ENCODE data around the gene CCNC.
A peak's percentile ranks its signal among the peaks of the same experiment; 100 is the strongest.
"Not testable (repeated sequence)": the region's sequence is repeated elsewhere in the genome, so short reads cannot be mapped to it uniquely, and the experiment has no call there.

Gene CCNC

DNA sequence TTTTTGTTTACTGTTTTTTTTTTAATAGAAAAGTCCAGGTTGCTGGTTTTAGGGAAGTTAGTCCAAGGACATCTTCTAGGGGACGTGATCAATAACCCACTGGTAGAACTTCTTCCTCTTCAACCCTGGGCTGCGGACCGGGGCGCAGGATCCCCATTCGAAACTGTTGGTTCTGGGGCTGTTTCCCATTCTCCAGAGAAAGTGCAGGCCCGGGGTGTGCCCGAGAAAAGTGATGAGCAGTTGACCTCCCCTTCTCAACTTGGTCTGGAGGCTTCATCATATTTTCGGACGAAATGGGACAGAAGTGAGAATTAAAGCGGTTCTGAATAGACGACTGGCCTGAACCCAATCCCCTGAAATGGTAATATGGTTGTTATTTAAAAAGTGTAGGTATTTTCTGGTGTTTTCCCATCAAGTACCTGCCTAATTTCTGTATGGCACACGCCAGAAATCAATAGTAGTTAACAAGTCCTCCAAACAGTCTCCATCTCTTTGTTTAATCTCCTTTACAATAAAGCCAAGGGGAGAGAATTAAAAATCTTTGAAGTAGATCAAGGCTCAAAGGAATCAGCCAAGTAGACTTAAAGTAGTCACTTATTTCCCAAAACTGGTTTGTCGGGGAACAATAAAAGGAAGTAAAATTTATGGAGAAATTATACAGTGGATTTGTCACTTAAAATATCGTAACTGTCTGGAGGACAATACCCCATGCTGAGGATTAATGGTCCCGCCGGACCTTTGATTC is 37.6 kb upstream of the CCNC start:
- Mint-ChIP-seq H3K4me1 (peaks cover 30% of the 10 kb centered on the region), H3K36me3 (no peaks in the 10 kb centered on the region), H3K27me3 (peaks cover 90% of the 10 kb centered on the region), H3K9me3 (no peaks in the 10 kb centered on the region), H3K4me3 (no peak overlapping the region), H3K27ac (no peak overlapping the region)
- no peak for ATAC-seq

DNA sequence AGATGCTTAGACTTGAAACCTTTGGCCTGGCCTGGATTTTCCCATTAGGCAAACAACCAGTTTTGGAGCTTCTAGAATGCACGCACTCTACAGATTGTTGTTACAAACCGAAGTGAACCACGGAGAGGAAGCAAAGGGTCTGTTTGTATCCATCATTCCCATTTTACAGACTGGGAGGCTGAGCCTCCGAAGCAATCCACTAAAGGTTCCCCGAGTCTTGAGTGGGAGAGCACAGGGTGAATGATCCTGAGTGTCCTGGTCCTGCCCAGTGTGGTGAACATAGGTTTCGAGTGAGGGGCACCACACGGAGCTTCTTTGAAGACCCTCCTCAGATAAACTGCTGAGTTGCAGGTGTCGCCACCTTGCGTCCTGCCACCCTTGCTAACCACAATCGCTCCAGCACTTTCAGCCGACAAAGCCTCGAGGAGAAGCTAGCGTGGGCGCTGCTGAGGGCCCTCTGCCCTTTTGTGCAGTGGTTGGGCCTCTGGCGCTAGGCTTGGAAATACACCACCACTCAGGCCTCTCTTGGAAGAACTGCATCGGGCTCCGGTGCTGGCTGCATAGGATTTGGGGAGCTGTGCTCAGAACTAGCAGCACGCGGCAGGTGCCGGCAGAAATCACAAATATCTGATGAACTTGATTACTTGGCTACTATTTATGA is 36.7 kb upstream of the CCNC start:
- H3K27ac Mint-ChIP-seq, result no peak overlapping the region
- no peaks in the 10 kb centered on the region for H3K36me3 Mint-ChIP-seq
- peaks cover 84% of the 10 kb centered on the region for H3K27me3 Mint-ChIP-seq
- ATAC-seq, result no peak
- H3K4me3 Mint-ChIP-seq, result peak overlapping the region; percentile 31
- peaks cover 25% of the 10 kb centered on the region for H3K4me1 Mint-ChIP-seq
- no peaks in the 10 kb centered on the region for H3K9me3 Mint-ChIP-seq

- Mint-ChIP-seq H3K9me3 (no peaks in the 10 kb centered on the region), H3K4me3 (peak overlapping the region; percentile 67), H3K27ac (no peak overlapping the region), H3K36me3 (no peaks in the 10 kb centered on the region), H3K4me1 (peaks cover 25% of the 10 kb centered on the region), H3K27me3 (peaks cover 87% of the 10 kb centered on the region)
- no peak for ATAC-seq
Observed at GRCh38 chr6:99604166-99605073, 36.0 kb upstream of the CCNC start.

- Mint-ChIP-seq H3K4me1 (peaks cover 25% of the 10 kb centered on the region), H3K27me3 (peaks cover 87% of the 10 kb centered on the region), H3K36me3 (no peaks in the 10 kb centered on the region), H3K27ac (no peak overlapping the region), H3K4me3 (peak overlapping the region; percentile 67), H3K9me3 (no peaks in the 10 kb centered on the region)
- no peak for ATAC-seq
Observed at GRCh38 chr6:99603421-99604165, 35.1 kb upstream of the CCNC start.

DNA sequence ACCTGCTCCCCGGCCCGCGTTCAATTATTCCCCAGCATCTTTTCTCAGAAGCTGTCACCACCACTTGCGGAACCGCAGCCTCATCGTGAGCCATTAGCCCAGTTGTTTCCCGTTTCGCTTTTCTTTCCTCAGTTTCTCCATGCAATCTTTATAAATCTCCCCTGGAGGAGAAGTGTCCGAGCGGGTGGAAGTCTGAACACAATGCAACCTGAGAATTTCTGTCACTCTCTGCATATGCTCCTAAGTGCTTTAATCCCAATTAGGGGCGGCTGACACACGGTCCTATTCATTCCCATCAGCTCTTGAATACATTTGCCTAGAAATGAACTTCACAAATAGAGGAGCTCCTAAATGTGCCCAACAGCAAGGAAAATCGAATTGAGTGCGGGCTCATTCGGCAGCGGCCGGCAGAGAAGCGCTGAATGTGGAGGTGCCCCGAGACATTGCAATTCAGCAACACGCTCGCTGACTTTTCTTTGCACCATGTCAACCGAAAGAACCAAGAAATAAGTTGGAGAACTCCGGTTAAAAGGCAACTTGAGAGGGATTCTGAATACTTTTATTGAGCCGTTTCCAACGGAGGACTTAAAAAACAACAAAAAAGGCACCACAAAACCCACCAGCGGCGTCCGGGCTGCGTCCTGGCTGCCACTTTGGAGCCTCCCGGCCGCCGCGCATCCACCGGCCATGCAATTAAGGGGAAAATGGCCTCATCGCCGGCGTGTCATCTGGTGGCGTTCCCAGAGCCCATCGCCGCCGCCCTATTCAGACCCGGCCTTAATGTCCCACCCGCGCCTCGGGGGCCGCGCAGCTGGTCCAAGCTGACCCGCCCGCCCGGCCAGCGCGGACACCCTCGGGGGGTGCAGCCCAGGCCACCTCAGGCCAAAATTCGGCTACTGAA is 34.3 kb upstream of the CCNC start:
- no peak overlapping the region for H3K27ac Mint-ChIP-seq
- peaks cover 25% of the 10 kb centered on the region for H3K4me1 Mint-ChIP-seq
- H3K9me3 Mint-ChIP-seq, result no peaks in the 10 kb centered on the region
- H3K27me3 Mint-ChIP-seq, result peaks cover 85% of the 10 kb centered on the region
- peak overlapping the region; percentile 43 for H3K4me3 Mint-ChIP-seq
- ATAC-seq, result no peak
- H3K36me3 Mint-ChIP-seq, result no peaks in the 10 kb centered on the region

GRCh38 chr6:99594696-99595095 is 26.2 kb upstream of the CCNC start:
- not testable (repeated sequence) for H3K9me3 Mint-ChIP-seq, ATAC-seq, H3K4me3 Mint-ChIP-seq, H3K27ac Mint-ChIP-seq, H3K36me3 Mint-ChIP-seq
- Mint-ChIP-seq H3K4me1 (peaks cover 13% of the 10 kb centered on the region), H3K27me3 (peaks cover 92% of the 10 kb centered on the region)

DNA sequence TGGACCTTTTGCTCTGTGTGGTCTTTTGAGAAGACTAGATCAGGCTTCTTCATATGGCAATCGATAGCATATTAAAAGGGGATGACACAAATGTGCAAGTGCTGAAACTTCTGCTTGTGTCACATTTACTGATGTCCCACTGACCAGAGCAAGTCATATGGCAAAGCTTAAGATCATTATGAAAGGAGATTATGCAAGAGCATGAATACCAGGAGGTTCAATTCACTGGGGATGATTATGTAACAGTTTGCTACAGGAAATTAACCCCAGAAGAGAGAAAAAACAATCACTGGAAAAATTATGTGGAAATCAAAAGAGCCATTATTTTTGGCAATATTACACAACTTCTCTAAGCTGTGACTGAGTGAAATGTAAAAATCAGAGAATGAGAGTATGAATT is 24.4 kb upstream of the CCNC start:
- Mint-ChIP-seq H3K4me1 (peaks cover 22% of the 10 kb centered on the region), H3K36me3 (no peaks in the 10 kb centered on the region), H3K27me3 (peaks cover 93% of the 10 kb centered on the region), H3K9me3 (peaks cover 6% of the 10 kb centered on the region), H3K4me3 (no peak overlapping the region), H3K27ac (no peak overlapping the region)
- ATAC-seq, result no peak

DNA sequence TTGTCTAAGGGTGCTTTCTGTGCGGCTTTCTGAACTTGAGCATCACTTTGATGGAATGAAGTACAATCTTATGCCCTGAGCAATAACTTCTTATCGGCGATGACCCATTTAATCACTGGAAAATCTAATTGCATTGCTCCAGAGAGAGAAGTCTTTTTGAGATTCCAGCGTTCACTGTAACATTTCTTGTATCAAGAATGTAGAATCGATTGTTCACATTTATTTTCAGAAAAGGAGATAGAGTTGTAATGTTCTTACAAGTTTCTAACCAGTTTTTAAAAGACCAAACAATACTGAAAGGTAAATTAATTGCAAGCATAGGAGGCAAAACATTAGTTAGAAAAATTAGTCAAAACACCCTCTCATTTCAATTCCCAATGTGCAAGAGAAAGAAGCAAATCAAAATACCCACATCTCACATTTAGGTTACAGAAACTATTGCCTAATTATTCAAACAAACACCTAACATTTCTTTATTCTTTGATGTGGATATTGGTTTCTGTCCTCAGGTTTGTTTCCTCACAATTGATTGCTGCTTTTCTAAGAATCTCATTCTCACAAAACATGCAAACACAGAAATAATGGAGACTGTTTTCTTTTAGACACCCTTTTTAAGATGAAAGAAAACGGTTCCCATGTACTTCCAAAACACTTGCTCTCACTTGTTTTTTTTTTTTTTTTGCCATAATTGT is 23.4 kb upstream of the CCNC start:
- H3K27ac Mint-ChIP-seq, result no peak overlapping the region
- H3K4me3 Mint-ChIP-seq, result no peak overlapping the region
- H3K27me3 Mint-ChIP-seq, result peaks cover 86% of the 10 kb centered on the region
- peaks cover 22% of the 10 kb centered on the region for H3K4me1 Mint-ChIP-seq
- ATAC-seq, result no peak
- peaks cover 6% of the 10 kb centered on the region for H3K9me3 Mint-ChIP-seq
- no peaks in the 10 kb centered on the region for H3K36me3 Mint-ChIP-seq

GRCh38 chr6:99590728-99591672 is 22.5 kb upstream of the CCNC start:
- Mint-ChIP-seq H3K36me3 (no peaks in the 10 kb centered on the region), H3K4me3 (no peak overlapping the region), H3K27ac (no peak overlapping the region), H3K27me3 (peaks cover 83% of the 10 kb centered on the region), H3K9me3 (peaks cover 6% of the 10 kb centered on the region), H3K4me1 (peaks cover 22% of the 10 kb centered on the region)
- ATAC-seq, result no peak

DNA sequence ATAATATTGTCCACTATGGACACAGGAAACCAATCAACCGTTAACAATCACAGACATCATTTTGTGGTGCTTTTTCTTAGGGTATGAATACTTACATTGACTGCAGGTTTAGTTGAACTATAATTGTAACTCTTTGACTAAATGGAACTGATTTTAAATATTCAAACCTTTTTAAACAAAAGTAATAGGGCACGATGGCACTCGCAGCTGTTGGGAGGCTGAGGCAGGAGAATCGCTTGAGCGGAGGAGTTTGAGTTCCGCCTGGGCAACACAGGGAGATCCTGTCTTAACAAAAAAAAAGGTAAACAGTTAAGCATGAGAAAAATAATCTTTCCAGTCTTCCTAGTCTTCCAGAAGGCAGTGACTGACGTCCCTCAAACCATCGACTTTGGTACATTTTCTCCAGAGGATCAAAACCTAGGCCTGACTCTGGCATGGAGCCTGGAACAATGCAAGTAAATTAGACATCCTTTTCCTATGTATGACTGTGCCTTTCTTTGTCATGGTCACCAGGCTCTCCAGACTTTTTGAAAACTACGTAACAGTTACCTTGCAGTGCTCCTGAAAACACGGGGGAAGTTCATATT is 21.5 kb upstream of the CCNC start:
- H3K36me3 Mint-ChIP-seq, result no peaks in the 10 kb centered on the region
- H3K4me3 Mint-ChIP-seq, result no peak overlapping the region
- H3K9me3 Mint-ChIP-seq, result peaks cover 3% of the 10 kb centered on the region
- peaks cover 73% of the 10 kb centered on the region for H3K27me3 Mint-ChIP-seq
- H3K27ac Mint-ChIP-seq, result no peak overlapping the region
- H3K4me1 Mint-ChIP-seq, result peaks cover 22% of the 10 kb centered on the region
- ATAC-seq, result no peak

DNA sequence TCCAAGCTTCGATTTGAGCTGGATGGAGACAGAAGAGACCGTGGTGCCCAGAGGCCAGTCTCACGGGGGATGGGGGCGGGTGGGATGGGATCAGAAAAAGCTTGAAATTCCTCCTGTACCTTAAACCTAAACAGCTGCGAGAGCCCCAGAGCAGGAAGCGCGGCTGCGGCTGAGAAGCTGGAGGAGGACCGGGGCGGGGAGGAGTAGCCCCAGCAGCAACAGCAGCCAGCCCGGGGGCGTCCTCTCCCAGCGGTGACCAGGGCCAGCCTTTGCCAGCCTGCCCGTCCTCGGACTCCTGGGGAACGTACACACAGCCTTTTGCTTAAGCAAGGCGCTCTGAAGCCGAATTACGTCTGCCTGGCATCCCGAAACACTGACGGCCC is 20.8 kb upstream of the CCNC start:
- no peaks in the 10 kb centered on the region for H3K9me3 Mint-ChIP-seq
- peak overlapping the region; percentile 89 for H3K4me3 Mint-ChIP-seq
- peaks cover 65% of the 10 kb centered on the region for H3K27me3 Mint-ChIP-seq
- peaks cover 22% of the 10 kb centered on the region for H3K4me1 Mint-ChIP-seq
- no peaks in the 10 kb centered on the region for H3K36me3 Mint-ChIP-seq
- peak overlapping the region; percentile 69 for H3K27ac Mint-ChIP-seq
- peak; percentile 18 for ATAC-seq

DNA sequence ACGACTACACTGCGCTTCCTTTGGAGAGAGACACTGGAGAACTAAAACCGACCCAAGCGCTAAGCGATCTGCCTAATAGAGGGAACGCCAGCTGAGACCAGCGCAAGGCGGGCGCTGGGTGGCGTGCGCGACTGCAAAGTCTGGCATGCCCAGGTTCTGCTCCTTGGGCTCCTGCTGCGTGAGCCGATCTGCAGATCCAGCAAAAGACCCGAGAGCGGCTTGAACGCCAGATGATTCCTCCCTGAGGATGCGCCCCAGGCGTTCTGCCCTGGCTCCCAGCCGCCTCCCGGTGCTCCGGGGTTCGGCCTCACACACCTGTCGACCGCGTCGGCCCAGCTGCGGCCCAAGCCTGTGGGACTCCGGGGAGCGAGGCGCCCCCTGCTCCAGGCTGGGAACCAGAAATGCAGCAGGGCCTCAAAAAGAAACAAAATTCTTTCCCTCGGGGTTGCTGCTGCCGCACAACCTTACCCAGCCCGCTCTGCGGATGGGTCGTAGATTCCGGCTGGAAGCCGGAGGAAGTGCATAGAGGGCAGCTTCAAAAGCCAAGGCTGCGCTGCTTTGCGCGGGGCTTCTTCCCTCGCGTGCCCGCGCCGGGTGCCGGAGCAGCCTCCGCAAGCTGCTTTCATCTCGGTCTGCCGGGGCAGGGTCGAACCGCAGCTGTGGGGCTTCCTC is 20.3 kb upstream of the CCNC start:
- H3K27me3 Mint-ChIP-seq, result peaks cover 60% of the 10 kb centered on the region
- peak overlapping the region; percentile 69 for H3K27ac Mint-ChIP-seq
- peaks cover 22% of the 10 kb centered on the region for H3K4me1 Mint-ChIP-seq
- peak overlapping the region; percentile 89 for H3K4me3 Mint-ChIP-seq
- ATAC-seq, result peak; percentile 88
- H3K36me3 Mint-ChIP-seq, result no peaks in the 10 kb centered on the region
- no peaks in the 10 kb centered on the region for H3K9me3 Mint-ChIP-seq
